ENCODE results near the gene CCDC187. TPM values are rescaled to one million over a fixed set of nuclear protein-coding genes. Genes with fewer than 3 reads are reported as not detected.

Gene CCDC187
- total RNA-seq, 1 experiment from 2014 or later, result 0.04 TPM

DNA sequence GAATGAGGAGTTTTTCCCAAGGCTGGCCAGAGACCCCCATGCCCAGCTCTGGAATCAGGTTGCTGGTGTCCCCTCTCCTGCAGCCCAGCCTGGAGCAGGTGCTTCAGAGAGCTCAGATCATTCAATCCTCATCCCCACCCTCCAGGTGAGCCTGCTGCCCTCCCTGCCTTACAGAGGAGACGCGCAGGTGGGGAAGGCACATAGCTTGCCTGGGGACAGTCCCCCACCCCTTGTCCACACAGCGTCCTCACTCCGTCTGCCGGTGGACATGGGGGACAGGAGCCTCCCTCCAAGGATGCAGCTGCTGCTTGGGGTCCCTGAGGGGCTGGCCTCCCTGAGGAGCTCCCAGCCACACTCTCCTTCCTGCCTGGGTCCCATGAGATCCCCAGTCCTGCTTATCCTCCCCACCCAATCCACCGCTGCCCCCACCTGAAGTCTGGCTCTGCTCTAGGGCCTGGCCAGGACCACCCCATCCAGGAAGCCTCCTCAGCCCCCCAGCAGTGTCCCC, 41.2 kb downstream of the CCDC187 start (continued):
- TF ChIP-seq, protein P1, sequence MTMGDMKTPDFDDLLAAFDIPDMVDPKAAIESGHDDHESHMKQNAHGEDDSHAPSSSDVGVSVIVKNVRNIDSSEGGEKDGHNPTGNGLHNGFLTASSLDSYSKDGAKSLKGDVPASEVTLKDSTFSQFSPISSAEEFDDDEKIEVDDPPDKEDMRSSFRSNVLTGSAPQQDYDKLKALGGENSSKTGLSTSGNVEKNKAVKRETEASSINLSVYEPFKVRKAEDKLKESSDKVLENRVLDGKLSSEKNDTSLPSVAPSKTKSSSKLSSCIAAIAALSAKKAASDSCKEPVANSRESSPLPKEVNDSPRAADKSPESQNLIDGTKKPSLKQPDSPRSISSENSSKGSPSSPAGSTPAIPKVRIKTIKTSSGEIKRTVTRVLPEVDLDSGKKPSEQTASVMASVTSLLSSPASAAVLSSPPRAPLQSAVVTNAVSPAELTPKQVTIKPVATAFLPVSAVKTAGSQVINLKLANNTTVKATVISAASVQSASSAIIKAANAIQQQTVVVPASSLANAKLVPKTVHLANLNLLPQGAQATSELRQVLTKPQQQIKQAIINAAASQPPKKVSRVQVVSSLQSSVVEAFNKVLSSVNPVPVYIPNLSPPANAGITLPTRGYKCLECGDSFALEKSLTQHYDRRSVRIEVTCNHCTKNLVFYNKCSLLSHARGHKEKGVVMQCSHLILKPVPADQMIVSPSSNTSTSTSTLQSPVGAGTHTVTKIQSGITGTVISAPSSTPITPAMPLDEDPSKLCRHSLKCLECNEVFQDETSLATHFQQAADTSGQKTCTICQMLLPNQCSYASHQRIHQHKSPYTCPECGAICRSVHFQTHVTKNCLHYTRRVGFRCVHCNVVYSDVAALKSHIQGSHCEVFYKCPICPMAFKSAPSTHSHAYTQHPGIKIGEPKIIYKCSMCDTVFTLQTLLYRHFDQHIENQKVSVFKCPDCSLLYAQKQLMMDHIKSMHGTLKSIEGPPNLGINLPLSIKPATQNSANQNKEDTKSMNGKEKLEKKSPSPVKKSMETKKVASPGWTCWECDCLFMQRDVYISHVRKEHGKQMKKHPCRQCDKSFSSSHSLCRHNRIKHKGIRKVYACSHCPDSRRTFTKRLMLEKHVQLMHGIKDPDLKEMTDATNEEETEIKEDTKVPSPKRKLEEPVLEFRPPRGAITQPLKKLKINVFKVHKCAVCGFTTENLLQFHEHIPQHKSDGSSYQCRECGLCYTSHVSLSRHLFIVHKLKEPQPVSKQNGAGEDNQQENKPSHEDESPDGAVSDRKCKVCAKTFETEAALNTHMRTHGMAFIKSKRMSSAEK (CRISPR knock-in tag; IDR thresholded peaks at IDR 0.05; ENCODE audit: borderline replicate concordance), result no peak
- TF ChIP-seq, protein P2, sequence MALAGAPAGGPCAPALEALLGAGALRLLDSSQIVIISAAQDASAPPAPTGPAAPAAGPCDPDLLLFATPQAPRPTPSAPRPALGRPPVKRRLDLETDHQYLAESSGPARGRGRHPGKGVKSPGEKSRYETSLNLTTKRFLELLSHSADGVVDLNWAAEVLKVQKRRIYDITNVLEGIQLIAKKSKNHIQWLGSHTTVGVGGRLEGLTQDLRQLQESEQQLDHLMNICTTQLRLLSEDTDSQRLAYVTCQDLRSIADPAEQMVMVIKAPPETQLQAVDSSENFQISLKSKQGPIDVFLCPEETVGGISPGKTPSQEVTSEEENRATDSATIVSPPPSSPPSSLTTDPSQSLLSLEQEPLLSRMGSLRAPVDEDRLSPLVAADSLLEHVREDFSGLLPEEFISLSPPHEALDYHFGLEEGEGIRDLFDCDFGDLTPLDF (CRISPR knock-in tag; IDR thresholded peaks at IDR 0.05), result no peak
- TF ChIP-seq, protein P3, sequence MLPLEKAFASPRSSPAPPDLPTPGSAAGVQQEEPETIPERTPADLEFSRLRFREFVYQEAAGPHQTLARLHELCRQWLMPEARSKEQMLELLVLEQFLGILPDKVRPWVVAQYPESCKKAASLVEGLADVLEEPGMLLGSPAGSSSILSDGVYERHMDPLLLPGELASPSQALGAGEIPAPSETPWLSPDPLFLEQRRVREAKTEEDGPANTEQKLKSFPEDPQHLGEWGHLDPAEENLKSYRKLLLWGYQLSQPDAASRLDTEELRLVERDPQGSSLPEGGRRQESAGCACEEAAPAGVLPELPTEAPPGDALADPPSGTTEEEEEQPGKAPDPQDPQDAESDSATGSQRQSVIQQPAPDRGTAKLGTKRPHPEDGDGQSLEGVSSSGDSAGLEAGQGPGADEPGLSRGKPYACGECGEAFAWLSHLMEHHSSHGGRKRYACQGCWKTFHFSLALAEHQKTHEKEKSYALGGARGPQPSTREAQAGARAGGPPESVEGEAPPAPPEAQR (CRISPR knock-in tag; IDR thresholded peaks at IDR 0.05), result no peak
- TF ChIP-seq, protein P4, sequence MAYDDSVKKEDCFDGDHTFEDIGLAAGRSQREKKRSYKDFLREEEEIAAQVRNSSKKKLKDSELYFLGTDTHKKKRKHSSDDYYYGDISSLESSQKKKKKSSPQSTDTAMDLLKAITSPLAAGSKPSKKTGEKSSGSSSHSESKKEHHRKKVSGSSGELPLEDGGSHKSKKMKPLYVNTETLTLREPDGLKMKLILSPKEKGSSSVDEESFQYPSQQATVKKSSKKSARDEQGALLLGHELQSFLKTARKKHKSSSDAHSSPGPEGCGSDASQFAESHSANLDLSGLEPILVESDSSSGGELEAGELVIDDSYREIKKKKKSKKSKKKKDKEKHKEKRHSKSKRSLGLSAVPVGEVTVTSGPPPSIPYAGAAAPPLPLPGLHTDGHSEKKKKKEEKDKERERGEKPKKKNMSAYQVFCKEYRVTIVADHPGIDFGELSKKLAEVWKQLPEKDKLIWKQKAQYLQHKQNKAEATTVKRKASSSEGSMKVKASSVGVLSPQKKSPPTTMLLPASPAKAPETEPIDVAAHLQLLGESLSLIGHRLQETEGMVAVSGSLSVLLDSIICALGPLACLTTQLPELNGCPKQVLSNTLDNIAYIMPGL (CRISPR knock-in tag; IDR thresholded peaks at IDR 0.05), result no peak
- TF ChIP-seq TCF7 (CRISPR knock-in tag; IDR thresholded peaks at IDR 0.05; ENCODE audit: low read depth) (no peak), CBFB (CRISPR knock-in tag; IDR thresholded peaks at IDR 0.05; ENCODE audit: low read depth) (no peak), MYBL2 (CRISPR knock-in tag; IDR thresholded peaks at IDR 0.05) (no peak), ETV6 (CRISPR knock-in tag; IDR thresholded peaks at IDR 0.05) (no peak), SP1 (CRISPR knock-in tag; conservative IDR thresholded peaks at IDR 0.05) (no peak)
- TF ChIP-seq, protein P5, sequence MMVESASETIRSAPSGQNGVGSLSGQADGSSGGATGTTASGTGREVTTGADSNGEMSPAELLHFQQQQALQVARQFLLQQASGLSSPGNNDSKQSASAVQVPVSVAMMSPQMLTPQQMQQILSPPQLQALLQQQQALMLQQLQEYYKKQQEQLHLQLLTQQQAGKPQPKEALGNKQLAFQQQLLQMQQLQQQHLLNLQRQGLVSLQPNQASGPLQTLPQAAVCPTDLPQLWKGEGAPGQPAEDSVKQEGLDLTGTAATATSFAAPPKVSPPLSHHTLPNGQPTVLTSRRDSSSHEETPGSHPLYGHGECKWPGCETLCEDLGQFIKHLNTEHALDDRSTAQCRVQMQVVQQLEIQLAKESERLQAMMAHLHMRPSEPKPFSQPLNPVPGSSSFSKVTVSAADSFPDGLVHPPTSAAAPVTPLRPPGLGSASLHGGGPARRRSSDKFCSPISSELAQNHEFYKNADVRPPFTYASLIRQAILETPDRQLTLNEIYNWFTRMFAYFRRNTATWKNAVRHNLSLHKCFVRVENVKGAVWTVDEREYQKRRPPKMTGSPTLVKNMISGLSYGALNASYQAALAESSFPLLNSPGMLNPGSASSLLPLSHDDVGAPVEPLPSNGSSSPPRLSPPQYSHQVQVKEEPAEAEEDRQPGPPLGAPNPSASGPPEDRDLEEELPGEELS (CRISPR knock-in tag; IDR thresholded peaks at IDR 0.05), result no peak
- TF ChIP-seq, protein P6, sequence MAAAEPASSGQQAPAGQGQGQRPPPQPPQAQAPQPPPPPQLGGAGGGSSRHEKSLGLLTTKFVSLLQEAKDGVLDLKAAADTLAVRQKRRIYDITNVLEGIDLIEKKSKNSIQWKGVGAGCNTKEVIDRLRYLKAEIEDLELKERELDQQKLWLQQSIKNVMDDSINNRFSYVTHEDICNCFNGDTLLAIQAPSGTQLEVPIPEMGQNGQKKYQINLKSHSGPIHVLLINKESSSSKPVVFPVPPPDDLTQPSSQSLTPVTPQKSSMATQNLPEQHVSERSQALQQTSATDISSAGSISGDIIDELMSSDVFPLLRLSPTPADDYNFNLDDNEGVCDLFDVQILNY (CRISPR knock-in tag; IDR thresholded peaks at IDR 0.05), result no peak

DNA sequence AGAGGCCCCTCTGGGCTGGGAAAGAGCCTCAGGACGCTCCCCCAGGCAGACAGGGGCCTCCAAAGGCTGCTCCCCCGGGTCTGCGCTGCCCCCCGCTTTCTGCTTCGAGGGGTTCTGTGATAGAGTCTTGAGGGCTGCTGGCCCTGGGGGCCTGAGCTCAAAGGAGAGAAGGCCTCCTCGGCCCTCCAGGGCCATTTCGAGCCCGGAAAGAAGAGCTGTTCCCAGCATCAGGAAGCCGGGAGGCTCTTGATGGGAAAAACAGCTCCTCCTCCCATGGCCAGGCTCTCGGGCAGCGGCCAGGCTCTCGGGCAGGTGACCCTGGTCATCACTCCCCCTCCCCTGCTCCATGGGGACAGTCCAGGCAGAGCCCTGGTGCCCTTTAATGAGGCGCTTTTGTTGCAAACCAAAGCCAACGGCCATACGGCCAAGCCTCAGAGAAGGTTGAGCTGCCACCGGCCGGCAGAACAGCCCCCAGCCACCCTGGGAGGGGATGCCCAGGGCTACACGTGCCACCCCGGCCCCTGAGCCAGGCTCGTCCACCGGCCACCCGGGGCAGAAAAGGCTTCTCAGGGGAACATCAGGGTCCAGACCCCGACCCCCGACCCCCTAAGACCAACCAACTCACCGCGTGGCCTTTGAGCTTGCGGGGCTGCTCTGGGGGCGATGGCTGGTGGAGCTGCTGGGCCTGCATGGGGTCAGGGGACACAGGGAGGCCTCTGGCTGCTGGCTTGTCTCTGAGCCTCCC, 42.0 kb downstream of the CCDC187 start:
- H3K27ac Mint-ChIP-seq, result no peak overlapping the region
- ChIA-PET POLR2A (no interaction called here), CTCF (interaction anchor here (0.8 to 1.2 kb wide), 3 partner anchors 16 to 123 kb away, joined by 3 read pairs; no protein-coding TSS in a partner anchor)
- H3K36me3 Mint-ChIP-seq, result no peaks in the 10 kb centered on the region
- no peaks in the 10 kb centered on the region for H3K9me3 Mint-ChIP-seq
- H3K4me1 Mint-ChIP-seq, result no peaks in the 10 kb centered on the region
- H3K27me3 Mint-ChIP-seq (ENCODE audit: low read depth), result no peaks in the 10 kb centered on the region; the same call in 1 of the 2 replicates
- no peak overlapping the region for H3K4me3 Mint-ChIP-seq
- ATAC-seq (no peak), DNase-seq (ENCODE audit: low spot score) (no peak)
- TF ChIP-seq, protein P7, sequence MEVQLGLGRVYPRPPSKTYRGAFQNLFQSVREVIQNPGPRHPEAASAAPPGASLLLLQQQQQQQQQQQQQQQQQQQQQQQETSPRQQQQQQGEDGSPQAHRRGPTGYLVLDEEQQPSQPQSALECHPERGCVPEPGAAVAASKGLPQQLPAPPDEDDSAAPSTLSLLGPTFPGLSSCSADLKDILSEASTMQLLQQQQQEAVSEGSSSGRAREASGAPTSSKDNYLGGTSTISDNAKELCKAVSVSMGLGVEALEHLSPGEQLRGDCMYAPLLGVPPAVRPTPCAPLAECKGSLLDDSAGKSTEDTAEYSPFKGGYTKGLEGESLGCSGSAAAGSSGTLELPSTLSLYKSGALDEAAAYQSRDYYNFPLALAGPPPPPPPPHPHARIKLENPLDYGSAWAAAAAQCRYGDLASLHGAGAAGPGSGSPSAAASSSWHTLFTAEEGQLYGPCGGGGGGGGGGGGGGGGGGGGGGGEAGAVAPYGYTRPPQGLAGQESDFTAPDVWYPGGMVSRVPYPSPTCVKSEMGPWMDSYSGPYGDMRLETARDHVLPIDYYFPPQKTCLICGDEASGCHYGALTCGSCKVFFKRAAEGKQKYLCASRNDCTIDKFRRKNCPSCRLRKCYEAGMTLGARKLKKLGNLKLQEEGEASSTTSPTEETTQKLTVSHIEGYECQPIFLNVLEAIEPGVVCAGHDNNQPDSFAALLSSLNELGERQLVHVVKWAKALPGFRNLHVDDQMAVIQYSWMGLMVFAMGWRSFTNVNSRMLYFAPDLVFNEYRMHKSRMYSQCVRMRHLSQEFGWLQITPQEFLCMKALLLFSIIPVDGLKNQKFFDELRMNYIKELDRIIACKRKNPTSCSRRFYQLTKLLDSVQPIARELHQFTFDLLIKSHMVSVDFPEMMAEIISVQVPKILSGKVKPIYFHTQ (CRISPR knock-in tag; IDR thresholded peaks at IDR 0.05), result no peak
- TF ChIP-seq, protein P2 (CRISPR knock-in tag; IDR thresholded peaks at IDR 0.05), result no peak
- TF ChIP-seq, protein P8, sequence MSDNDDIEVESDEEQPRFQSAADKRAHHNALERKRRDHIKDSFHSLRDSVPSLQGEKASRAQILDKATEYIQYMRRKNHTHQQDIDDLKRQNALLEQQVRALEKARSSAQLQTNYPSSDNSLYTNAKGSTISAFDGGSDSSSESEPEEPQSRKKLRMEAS (CRISPR knock-in tag; IDR thresholded peaks at IDR 0.05), result no peak
- TF ChIP-seq ZNF121 (CRISPR knock-in tag; IDR thresholded peaks at IDR 0.05), result no peak
- TF ChIP-seq, protein P9, sequence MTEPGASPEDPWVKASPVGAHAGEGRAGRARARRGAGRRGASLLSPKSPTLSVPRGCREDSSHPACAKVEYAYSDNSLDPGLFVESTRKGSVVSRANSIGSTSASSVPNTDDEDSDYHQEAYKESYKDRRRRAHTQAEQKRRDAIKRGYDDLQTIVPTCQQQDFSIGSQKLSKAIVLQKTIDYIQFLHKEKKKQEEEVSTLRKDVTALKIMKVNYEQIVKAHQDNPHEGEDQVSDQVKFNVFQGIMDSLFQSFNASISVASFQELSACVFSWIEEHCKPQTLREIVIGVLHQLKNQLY (CRISPR knock-in tag; IDR thresholded peaks at IDR 0.05), result no peak
- TF ChIP-seq NFE2L1 (CRISPR knock-in tag; IDR thresholded peaks at IDR 0.05), result no peak
- TF ChIP-seq TEAD1 (CRISPR knock-in tag; IDR thresholded peaks at IDR 0.05), result no peak
